Neutrophil (primary cell): Measurements from ENCODE around the gene U2AF1L4.
"Not testable (repeated sequence)": the region's sequence is repeated elsewhere in the genome, so short reads cannot be mapped to it uniquely, and the experiment has no call there.

ENCODE experiments used
- H3K27ac ChIP-seq: fragments of 200-600 bp; sonication (generic); 2 replicates; pipeline ENCODE4 v1.5.1; 2016; ENCODE audit warnings: mild to moderate bottlenecking, moderate library complexity
- H3K27me3 ChIP-seq: fragments of 200-600 bp; sonication (generic); 2 replicates; pipeline ENCODE4 v1.6.0; 2016; ENCODE audit warnings: mild to moderate bottlenecking
- H3K36me3 ChIP-seq: fragments of 200-600 bp; sonication (generic); 2 replicates; pipeline ENCODE4 v1.5.1; 2017
- H3K4me1 ChIP-seq, 2 experiments: fragments of 200-600 bp in 1 of 2; sonication (generic) in 1 of 2; 1 replicate in 1 of 2; 2 replicates in 1 of 2; pipeline versions ENCODE4 v1.5.1 to v1.6.1; 2013 to 2016; ENCODE audit warnings: low read depth in 1 of 2, low read length in 1 of 2, mild to moderate bottlenecking in 1 of 2, moderate library complexity in 1 of 2; ENCODE audit not compliant: control insufficient read depth in 1 of 2, insufficient read depth in 1 of 2
- H3K4me3 ChIP-seq, 2 experiments: fragments of 200-600 bp in 1 of 2; sonication (generic) in 1 of 2; 1 replicate in 1 of 2; 2 replicates in 1 of 2; pipeline ENCODE4 v1.5.1; 2013 to 2016; ENCODE audit warnings: low read depth in 1 of 2, low read length in 1 of 2, mild to moderate bottlenecking in 1 of 2, moderate library complexity in 1 of 2
- H3K9me3 ChIP-seq: fragments of 200-600 bp; sonication (generic); 2 replicates; pipeline ENCODE4 v1.5.1; 2016
- TF ChIP-seq, protein P1 (sequence below): fragments of 200-600 bp; sonication (generic); IDR thresholded peaks from 2 replicates; pipeline ENCODE4 v1.5.1; 2016; ENCODE audit warnings: antibody characterized with exemption

U2AF1L4 gene

GRCh38 chr19:35724560-35724959 is 20.7 kb downstream of the U2AF1L4 start:
- no peaks in the 10 kb centered on the region for H3K27me3 ChIP-seq
- TF ChIP-seq, protein P1, sequence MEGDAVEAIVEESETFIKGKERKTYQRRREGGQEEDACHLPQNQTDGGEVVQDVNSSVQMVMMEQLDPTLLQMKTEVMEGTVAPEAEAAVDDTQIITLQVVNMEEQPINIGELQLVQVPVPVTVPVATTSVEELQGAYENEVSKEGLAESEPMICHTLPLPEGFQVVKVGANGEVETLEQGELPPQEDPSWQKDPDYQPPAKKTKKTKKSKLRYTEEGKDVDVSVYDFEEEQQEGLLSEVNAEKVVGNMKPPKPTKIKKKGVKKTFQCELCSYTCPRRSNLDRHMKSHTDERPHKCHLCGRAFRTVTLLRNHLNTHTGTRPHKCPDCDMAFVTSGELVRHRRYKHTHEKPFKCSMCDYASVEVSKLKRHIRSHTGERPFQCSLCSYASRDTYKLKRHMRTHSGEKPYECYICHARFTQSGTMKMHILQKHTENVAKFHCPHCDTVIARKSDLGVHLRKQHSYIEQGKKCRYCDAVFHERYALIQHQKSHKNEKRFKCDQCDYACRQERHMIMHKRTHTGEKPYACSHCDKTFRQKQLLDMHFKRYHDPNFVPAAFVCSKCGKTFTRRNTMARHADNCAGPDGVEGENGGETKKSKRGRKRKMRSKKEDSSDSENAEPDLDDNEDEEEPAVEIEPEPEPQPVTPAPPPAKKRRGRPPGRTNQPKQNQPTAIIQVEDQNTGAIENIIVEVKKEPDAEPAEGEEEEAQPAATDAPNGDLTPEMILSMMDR = no peak
- H3K4me1 ChIP-seq = peaks cover 0 to 1% of the 10 kb centered on the region in 2 experiments
- H3K27ac ChIP-seq = no peak overlapping the region
- H3K9me3 ChIP-seq = no peaks in the 10 kb centered on the region
- H3K4me3 ChIP-seq = no peak overlapping the region
- peaks cover 100% of the 10 kb centered on the region for H3K36me3 ChIP-seq

GRCh38 chr19:35724132-35724531 is 21.1 kb downstream of the U2AF1L4 start:
- H3K27me3 ChIP-seq, H3K9me3 ChIP-seq, H3K4me3 ChIP-seq, H3K4me1 ChIP-seq, H3K27ac ChIP-seq: not testable (repeated sequence)
- peaks cover 97% of the 10 kb centered on the region for H3K36me3 ChIP-seq

- Histone ChIP-seq H3K9me3 (no peaks in the 10 kb centered on the region), H3K4me1 (peaks cover 7 to 10% of the 10 kb centered on the region in 2 experiments), H3K36me3 (peaks cover 92% of the 10 kb centered on the region), H3K4me3 (no peak overlapping the region), H3K27ac (no peak overlapping the region), H3K27me3 (no peaks in the 10 kb centered on the region)
- TF ChIP-seq, protein P1 = no peak
Measured at GRCh38 chr19:35723671-35724070, 21.5 kb downstream of the U2AF1L4 start.

GRCh38 chr19:35722897-35723296 is 22.3 kb downstream of the U2AF1L4 start:
- Histone ChIP-seq H3K9me3 (no peaks in the 10 kb centered on the region), H3K27ac (no peak overlapping the region), H3K36me3 (peaks cover 84% of the 10 kb centered on the region), H3K4me3 (no peak overlapping the region), H3K27me3 (no peaks in the 10 kb centered on the region), H3K4me1 (peaks cover 12 to 14% of the 10 kb centered on the region in 2 experiments)
- TF ChIP-seq, protein P1 = no peak

DNA sequence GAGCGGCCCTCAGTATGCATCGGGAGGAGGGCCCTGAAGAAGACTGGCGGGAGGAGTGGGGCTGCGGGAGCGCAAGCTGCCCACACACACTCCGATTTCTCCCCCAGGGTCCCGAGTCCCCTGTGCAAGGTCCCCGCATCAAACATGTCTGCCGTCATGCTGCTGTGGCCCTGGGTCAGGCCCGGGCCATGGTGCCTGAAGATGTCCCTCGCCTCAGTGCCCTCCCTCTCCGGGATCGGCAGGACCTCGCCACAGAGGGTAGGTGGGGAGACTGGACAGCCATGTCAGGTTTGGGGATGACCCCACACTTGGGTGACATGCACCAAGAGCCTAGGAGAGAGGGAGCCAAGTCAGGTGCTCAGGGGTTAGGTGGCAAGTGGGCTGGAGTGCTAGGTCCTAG is 22.8 kb downstream of the U2AF1L4 start:
- Histone ChIP-seq H3K4me1 (peaks cover 12 to 14% of the 10 kb centered on the region in 2 experiments), H3K36me3 (peaks cover 80% of the 10 kb centered on the region), H3K27ac (no peak overlapping the region), H3K4me3 (no peak overlapping the region), H3K27me3 (no peaks in the 10 kb centered on the region), H3K9me3 (no peaks in the 10 kb centered on the region)
- TF ChIP-seq, protein P1 = no peak

- peaks cover 19 to 23% of the 10 kb centered on the region in 2 experiments for H3K4me1 ChIP-seq
- H3K27me3 ChIP-seq = no peaks in the 10 kb centered on the region
- no peaks in the 10 kb centered on the region for H3K9me3 ChIP-seq
- peaks cover 69% of the 10 kb centered on the region for H3K36me3 ChIP-seq
- no peak overlapping the region for H3K4me3 ChIP-seq
- TF ChIP-seq, protein P1 = no peak
- H3K27ac ChIP-seq = no peak overlapping the region
Measured at GRCh38 chr19:35721374-35721773, 23.8 kb downstream of the U2AF1L4 start.
